Upper lobe of right lung (tissue), 1 donor: ENCODE measurements around the gene ALKAL2. TPM values are rescaled to one million over a fixed set of nuclear protein-coding genes. Genes with fewer than 3 reads are reported as not detected.
A peak's percentile ranks its signal among the peaks of the same experiment; 100 is the strongest.

Experiments
- ATAC-seq: fragments of 200-7000 bp; cut with Tn5 transposase; one replicate; pipeline ENCODE4 v1.9.1; 2020; ENCODE audit warnings: mild to moderate bottlenecking, moderate library complexity
- DNase-seq: peaks from one replicate; pipeline ENCODE4 v3.0.0-alpha.2; 2020
- H3K27ac ChIP-seq: fragments of 200-600 bp; one replicate; pipeline ENCODE4 v1.8.0; 2022
- H3K27me3 ChIP-seq: fragments of 200-600 bp; one replicate; pipeline ENCODE4 v1.8.0; 2022; ENCODE audit warnings: mild to moderate bottlenecking
- H3K36me3 ChIP-seq: fragments of 200-600 bp; one replicate; pipeline ENCODE4 v1.8.0; 2022
- H3K4me1 ChIP-seq: fragments of 200-600 bp; one replicate; pipeline ENCODE4 v1.8.0; 2022
- H3K4me3 ChIP-seq: fragments of 200-600 bp; one replicate; pipeline ENCODE4 v1.8.0; 2022; ENCODE audit warnings: mild to moderate bottlenecking
- H3K9me3 ChIP-seq: fragments of 200-600 bp; one replicate; pipeline ENCODE4 v1.8.0; 2022
- CTCF ChIP-seq: fragments of 200-600 bp; IDR thresholded peaks from one replicate; pipeline ENCODE4 v1.8.0; 2022; ENCODE audit warnings: antibody characterized with exemption
- intact Hi-C: fragments of 100-400 bp; cut with DNase I; formaldehyde crosslinking; loops from one replicate; pipeline ENCODE4 v1.11.0; 2022
- total RNA-seq: library from RNA; stranded (reverse); fragmentation: NEBNext Ultra II Directional; extraction: Animal tissue kit (Norgen Biotek cat#: 25700); gene quantifications from one replicate; pipeline ENCODE4 v1.2.1, GENCODE V29; 2021
- donor health status: DM: no; HTN: yes; CAD: no; lungs with severe emphysema.

Gene ALKAL2
- total RNA-seq, 1 donor from 2014 or later = 18.7 TPM

- DNase-seq (no peak), ATAC-seq (no peak)
- no peak for TF ChIP-seq CTCF
- Histone ChIP-seq H3K9me3 (no peaks in the 10 kb centered on the region), H3K27me3 (no peaks in the 10 kb centered on the region), H3K4me3 (no peak overlapping the region), H3K4me1 (no peaks in the 10 kb centered on the region), H3K36me3 (no peaks in the 10 kb centered on the region), H3K27ac (no peak overlapping the region)
- intact Hi-C loops = no loop called here
Observed at GRCh38 chr2:305366-305765, 17.5 kb upstream of the ALKAL2 start.

DNA sequence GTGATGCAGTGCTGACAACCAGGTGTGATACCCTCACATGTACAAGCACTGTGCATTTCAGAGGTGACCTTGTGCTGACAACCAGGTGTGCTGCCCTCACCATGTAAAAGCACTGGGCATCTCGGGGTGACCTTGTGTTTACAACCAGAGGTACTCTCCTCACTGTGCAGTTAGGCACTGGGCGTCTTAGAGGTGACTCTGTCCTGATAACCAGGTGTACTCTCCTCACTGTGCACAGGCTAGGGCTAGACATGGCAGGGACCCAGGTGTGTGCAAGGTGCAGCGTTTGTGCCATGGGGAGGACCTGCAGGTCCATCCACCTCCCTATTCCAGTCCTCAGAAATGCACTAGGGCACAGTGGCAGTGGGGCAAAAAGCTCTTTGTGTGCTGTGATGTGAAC, 8.5 kb upstream of the ALKAL2 start:
- no peak overlapping the region for H3K4me3 ChIP-seq
- no peak for TF ChIP-seq CTCF
- ATAC-seq (peak; percentile 25), DNase-seq (no peak)
- intact Hi-C loops = no loop called here
- no peak overlapping the region for H3K27ac ChIP-seq
- no peaks in the 10 kb centered on the region for H3K9me3 ChIP-seq
- H3K4me1 ChIP-seq = no peaks in the 10 kb centered on the region
- no peaks in the 10 kb centered on the region for H3K36me3 ChIP-seq
- no peaks in the 10 kb centered on the region for H3K27me3 ChIP-seq

DNA sequence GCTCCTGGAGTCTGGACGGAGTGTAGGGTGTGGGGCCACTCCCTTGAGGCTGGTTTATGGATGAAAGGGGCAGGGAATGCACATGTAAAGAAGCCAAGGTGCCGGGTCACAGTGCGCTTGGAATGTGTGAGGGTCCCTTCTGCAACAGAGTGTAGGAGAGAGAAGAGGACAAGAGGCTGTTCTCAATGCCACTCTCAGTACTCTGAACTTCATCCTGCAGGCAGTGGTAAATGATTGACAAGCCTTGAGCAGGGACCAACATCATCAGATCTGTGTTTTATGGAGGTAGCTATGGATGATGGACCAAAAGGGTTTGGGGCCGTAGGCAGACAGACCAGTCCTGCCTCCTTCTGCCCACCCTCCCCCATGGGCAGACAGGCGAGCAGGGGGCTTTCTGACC, 7.2 kb upstream of the ALKAL2 start:
- intact Hi-C loops = no loop called here
- TF ChIP-seq CTCF = no peak
- ATAC-seq (peak; percentile 19), DNase-seq (no peak)
- H3K4me1 ChIP-seq = no peaks in the 10 kb centered on the region
- no peaks in the 10 kb centered on the region for H3K9me3 ChIP-seq
- H3K27ac ChIP-seq = no peak overlapping the region
- no peak overlapping the region for H3K4me3 ChIP-seq
- no peaks in the 10 kb centered on the region for H3K27me3 ChIP-seq
- H3K36me3 ChIP-seq = no peaks in the 10 kb centered on the region

- DNase-seq = peak; percentile 91
Observed at GRCh38 chr2:290090-290722, 2.3 kb upstream of the ALKAL2 start.

GRCh38 chr2:289362-290089, 1.6 kb upstream of the ALKAL2 start:
- ATAC-seq (peak; percentile 48), DNase-seq (peak; percentile 69)
- H3K4me3 ChIP-seq = peak overlapping the region; percentile 62
- H3K27me3 ChIP-seq = peaks cover 10% of the 10 kb centered on the region
- H3K4me1 ChIP-seq = peaks cover 18% of the 10 kb centered on the region
- no peak for TF ChIP-seq CTCF
- H3K36me3 ChIP-seq = no peaks in the 10 kb centered on the region
- peak overlapping the region; percentile 83 for H3K27ac ChIP-seq
- no peaks in the 10 kb centered on the region for H3K9me3 ChIP-seq
- intact Hi-C loops = no loop called here

More at GRCh38 chr2:290090-290722, 2.3 kb upstream of the ALKAL2 start:
- Histone ChIP-seq H3K36me3 (no peaks in the 10 kb centered on the region), H3K27me3 (peaks cover 10% of the 10 kb centered on the region), H3K9me3 (no peaks in the 10 kb centered on the region), H3K4me3 (peak overlapping the region; percentile 62), H3K4me1 (peaks cover 14% of the 10 kb centered on the region), H3K27ac (peak overlapping the region; percentile 83)
- ATAC-seq = peak; percentile 80
- TF ChIP-seq CTCF = peak; percentile 82
- intact Hi-C loops = no loop called here
